ENCODE measurements around the gene MREG.

GRCh38 chr2:215983581-215984351 lies 29.6 kb downstream of the MREG start:
- TF ChIP-seq CTCF (IDR thresholded peaks at IDR 0.05; ENCODE audit: low read depth, low read length) (no peak), POLR2A (IDR thresholded peaks at IDR 0.05; ENCODE audit: extremely low read depth, insufficient read length) (no peak), MYC (IDR thresholded peaks at IDR 0.05; ENCODE audit: low read depth, low read length) (peak; percentile 63; the same call in 1 of the 2 replicates), MAX (IDR thresholded peaks at IDR 0.05; ENCODE audit: low read depth, low read length) (peak; percentile 96)

Data from NB4 (cell line).